Stimulated activated CD4-positive, alpha-beta T cell treated with anti-CD3 and anti-CD28 coated beads, Interleukin-15, amount 100 ng/mL, for 1 hour (primary cell): Measurements from ENCODE around the gene ALOX15B.
A peak's percentile ranks its signal among the peaks of the same experiment; 100 is the strongest.

Experiments used
- DNase-seq, 2 donors: peaks; one replicate each; pipeline ENCODE4 v3.0.0-alpha.2; 2020; ENCODE audit warnings: low read depth in 1 of 2, low spot score in 1 of 2

Gene ALOX15B

GRCh38 chr17:8039611-8040168, 831 bp downstream of the ALOX15B start:
- DNase-seq, result no peak

GRCh38 chr17:8041249-8041928, 2.5 kb downstream of the ALOX15B start:
- peak in 1 of 2 donors; percentile 14 for DNase-seq

GRCh38 chr17:8041979-8042378, 3.1 kb downstream of the ALOX15B start:
- DNase-seq, result no peak

GRCh38 chr17:8044819-8045810, 6.3 kb downstream of the ALOX15B start:
- DNase-seq, result no peak

GRCh38 chr17:8046306-8046928, 7.6 kb downstream of the ALOX15B start:
- DNase-seq, result no peak

GRCh38 chr17:8046929-8047768, 8.3 kb downstream of the ALOX15B start:
- no peak for DNase-seq

GRCh38 chr17:8047769-8048110, 8.9 kb downstream of the ALOX15B start:
- no peak for DNase-seq

GRCh38 chr17:8048236-8048635, 9.4 kb downstream of the ALOX15B start:
- DNase-seq, result no peak

GRCh38 chr17:8048736-8049135, 9.9 kb downstream of the ALOX15B start:
- DNase-seq, result no peak

GRCh38 chr17:8051831-8052230, 13.0 kb downstream of the ALOX15B start:
- no peak for DNase-seq

GRCh38 chr17:8052256-8053252, 13.7 kb downstream of the ALOX15B start:
- no peak for DNase-seq

- DNase-seq, result no peak
Measured at GRCh38 chr17:8053600-8053999, 14.7 kb downstream of the ALOX15B start.

GRCh38 chr17:8055851-8056231, 17.0 kb downstream of the ALOX15B start:
- DNase-seq, result no peak

GRCh38 chr17:8056232-8056975, 17.5 kb downstream of the ALOX15B start:
- no peak for DNase-seq

- no peak for DNase-seq
Measured at GRCh38 chr17:8056976-8057625, 18.2 kb downstream of the ALOX15B start.

- no peak for DNase-seq
Measured at GRCh38 chr17:8057691-8058114, 18.8 kb downstream of the ALOX15B start.

- no peak for DNase-seq
Measured at GRCh38 chr17:8059131-8059530, 20.3 kb downstream of the ALOX15B start.

- peak in 1 of 2 donors; percentile 26 for DNase-seq
Measured at GRCh38 chr17:8060274-8060673, 21.4 kb downstream of the ALOX15B start.
